Activated CD4-positive, alpha-beta T cell treated with anti-CD3 and anti-CD28 coated beads for 1 hour (primary cell): ENCODE results near the gene C19orf47.

Experiments used
- DNase-seq: peaks from one replicate; pipeline ENCODE4 v3.0.0-alpha.2; 2020

C19orf47 gene

GRCh38 chr19:40280608-40281221 is 67.5 kb downstream of the C19orf47 start:
- no peak for DNase-seq

- DNase-seq, result no peak
These were observed 68.2 kb downstream of the C19orf47 start for GRCh38 chr19:40279761-40280607.

DNA sequence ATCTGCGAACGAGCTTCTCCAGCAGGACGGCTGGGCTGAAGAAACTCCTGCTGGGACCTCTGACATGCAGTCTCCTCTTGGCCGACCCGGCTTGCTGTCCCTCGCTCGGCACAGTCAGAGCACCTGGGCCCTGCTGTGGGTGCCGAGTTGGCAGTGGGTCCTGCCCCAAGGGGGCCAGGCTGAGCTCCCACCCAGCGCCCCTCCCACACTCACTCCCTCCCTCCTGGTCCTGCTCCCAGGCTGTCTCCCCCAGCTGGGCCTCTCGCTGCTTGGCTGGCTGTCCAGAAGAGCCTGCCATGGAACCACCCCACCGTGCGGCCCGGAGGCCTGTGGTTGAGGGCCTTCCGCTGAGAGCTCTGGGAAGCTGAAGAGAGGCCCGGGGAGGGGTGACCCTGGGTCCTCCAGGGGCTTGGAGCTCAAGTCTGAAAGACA is 69.1 kb downstream of the C19orf47 start:
- no peak for DNase-seq

GRCh38 chr19:40278361-40279035 is 69.7 kb downstream of the C19orf47 start:
- DNase-seq, result no peak

DNA sequence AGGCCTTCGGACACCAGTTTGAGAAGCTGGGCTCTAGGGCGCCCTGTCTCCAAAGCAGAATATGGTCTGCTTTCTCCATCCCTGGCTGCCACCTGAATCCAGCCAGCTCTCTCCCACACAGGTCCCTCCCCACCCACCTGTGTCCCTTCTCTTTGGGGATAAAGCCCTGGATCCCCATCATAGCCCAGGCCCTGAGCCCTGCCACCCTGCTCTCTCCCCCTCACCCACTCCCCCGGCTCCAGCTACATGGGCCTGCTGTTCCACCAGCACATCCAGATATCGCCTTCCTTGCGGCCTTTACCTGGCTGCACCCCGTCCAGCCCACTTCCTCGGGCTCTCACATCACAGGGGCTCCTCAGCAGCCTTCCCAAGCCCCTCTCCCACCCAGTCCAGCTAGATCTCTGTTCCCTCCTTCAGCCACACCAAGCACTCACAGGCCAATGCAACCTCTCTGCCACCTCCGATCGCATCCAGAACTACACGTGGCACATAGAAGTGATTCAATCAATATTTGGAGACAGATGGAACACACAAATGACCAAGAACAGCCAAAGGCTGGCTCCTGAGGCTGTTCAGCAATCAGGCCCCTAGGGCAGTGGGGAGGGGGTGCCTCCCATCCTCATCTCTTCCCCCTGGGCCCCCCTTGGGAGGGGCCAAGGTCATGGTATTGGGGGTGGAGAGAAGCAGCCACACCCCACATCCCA is 70.7 kb downstream of the C19orf47 start:
- no peak for DNase-seq

GRCh38 chr19:40274585-40275544 is 73.3 kb downstream of the C19orf47 start:
- no peak for DNase-seq

GRCh38 chr19:40273469-40274360 is 74.5 kb downstream of the C19orf47 start:
- no peak for DNase-seq

DNA sequence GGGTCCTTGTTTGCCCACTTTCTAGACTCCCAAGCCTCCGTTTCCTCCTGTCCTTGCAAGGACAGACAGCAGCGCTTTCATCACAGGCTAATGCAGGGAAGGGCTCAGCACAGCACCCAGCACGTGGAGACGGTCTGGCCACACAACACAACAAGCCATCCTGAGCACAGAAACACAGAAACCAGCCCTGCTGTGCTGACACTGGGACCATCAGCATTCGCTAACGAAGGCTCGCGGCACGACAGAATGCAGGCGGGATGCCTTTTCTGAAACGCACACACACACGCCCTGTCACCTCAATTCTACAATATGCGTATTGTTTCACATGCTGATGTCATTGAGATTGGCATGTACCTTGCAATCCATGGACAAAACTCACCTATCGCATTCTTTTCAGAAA is 75.9 kb downstream of the C19orf47 start:
- DNase-seq, result no peak

DNA sequence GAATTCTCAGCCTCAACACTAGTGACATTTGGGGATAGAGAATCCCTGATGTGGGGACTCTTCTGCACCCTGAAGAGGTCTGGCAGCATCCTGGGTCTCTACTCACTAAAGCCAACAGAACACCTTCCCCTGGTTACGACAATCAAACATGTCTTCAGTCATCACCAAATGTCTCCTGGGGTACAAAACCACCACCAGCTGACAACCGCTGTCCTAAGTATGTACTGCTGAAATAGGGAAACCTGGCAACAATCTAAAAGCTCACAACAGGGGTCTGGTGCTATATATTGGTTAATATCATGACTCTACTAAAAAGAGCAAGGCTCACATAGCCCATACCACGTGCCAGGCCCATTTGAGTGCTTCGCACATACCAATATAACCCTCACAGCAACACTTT is 76.5 kb downstream of the C19orf47 start:
- DNase-seq, result no peak

GRCh38 chr19:40270362-40271089 is 77.7 kb downstream of the C19orf47 start:
- no peak for DNase-seq
